Astrocyte of the spinal cord (primary cell): ENCODE data around the gene C12orf42.

ENCODE experiments used
- DNase-seq: peaks from one replicate; pipeline ENCODE4 v3.0.0; 2011; ENCODE audit warnings: low read depth, low spot score
- H3K4me3 ChIP-seq: 2 replicates; pipeline ENCODE4 v1.5.1; 2011; ENCODE audit warnings: low read depth, mild to moderate bottlenecking, low read length, moderate library complexity
- CTCF ChIP-seq: IDR thresholded peaks from 2 replicates; pipeline ENCODE4 v1.5.1; 2012; ENCODE audit warnings: low read depth, mild to moderate bottlenecking, low read length, inconsistent platforms
- in situ Hi-C: cut with HindIII; loops from 2 replicates; pipeline ENCODE4 v1.10.0; 2017; ENCODE audit warnings: low sequenced_read_pairs

C12orf42 gene

DNA sequence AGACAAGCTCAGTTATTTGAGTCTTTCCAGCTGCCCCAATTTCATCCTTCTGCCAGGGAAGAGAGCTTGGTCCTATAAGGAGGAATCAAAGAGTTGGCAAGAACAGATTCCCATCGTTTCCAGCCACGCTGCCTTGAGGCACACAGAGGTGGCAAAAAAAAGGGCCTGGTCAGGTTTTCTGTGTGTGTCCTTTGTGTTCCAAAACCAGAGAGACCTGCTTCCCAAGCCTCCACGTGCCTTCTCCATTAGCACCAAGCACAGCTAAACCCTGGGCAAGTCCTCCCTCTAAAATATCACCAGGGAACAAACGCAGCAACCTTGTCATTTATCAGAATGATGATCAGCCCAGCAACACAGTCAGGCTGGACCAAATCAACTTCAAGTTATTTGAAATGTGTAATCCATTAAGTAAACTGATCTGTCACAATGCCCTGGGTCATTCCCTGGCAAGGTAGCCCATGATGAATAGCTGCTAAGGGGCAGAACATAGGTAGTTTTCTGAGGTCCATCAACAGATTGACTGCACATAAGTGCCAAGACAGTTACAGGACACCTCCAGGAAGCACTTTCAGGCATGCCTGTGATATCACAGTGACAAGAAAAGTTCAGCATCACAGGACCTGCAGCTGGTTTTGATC, 28.6 kb upstream of the C12orf42 start:
- no peak overlapping the region for H3K4me3 ChIP-seq
- TF ChIP-seq CTCF = no peak
- DNase-seq = no peak
- in situ Hi-C loops = no loop called here

- in situ Hi-C loops = no loop called here
- no peak overlapping the region for H3K4me3 ChIP-seq
- DNase-seq = no peak
- TF ChIP-seq CTCF = no peak
Observed at GRCh38 chr12:103523771-103524170, 28.0 kb upstream of the C12orf42 start.

GRCh38 chr12:103520686-103521215, 25.0 kb upstream of the C12orf42 start:
- in situ Hi-C loops = no loop called here
- no peak for TF ChIP-seq CTCF
- no peak for DNase-seq

GRCh38 chr12:103519632-103520031, 23.9 kb upstream of the C12orf42 start:
- in situ Hi-C loops = no loop called here
- no peak overlapping the region for H3K4me3 ChIP-seq
- no peak for DNase-seq
- no peak for TF ChIP-seq CTCF

More at GRCh38 chr12:103520686-103521215, 25.0 kb upstream of the C12orf42 start:
- no peak overlapping the region for H3K4me3 ChIP-seq

DNA sequence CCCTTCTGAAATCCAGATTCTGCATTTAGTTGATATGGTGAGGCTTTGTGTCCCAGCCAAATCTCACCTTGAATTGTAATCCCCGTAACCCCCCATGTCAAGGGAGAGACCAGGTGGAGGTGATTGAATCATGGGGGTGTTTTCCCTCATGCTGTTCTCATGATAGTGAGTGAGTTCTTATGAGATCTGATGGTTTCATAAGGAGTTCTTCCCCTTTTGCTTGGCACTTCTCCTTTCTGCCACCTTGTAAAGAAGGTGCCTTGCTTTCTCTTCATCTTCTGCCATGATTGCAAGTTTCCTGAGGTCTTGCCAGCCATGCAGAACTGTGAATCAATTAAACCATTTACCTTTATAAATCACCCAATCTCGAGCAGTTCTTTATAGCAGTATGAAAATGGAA, 23.1 kb upstream of the C12orf42 start:
- no peak overlapping the region for H3K4me3 ChIP-seq
- no peak for TF ChIP-seq CTCF
- DNase-seq = no peak
- in situ Hi-C loops = no loop called here

GRCh38 chr12:103517161-103517560, 21.4 kb upstream of the C12orf42 start:
- in situ Hi-C loops = no loop called here
- H3K4me3 ChIP-seq = no peak overlapping the region
- no peak for DNase-seq
- TF ChIP-seq CTCF = no peak

DNA sequence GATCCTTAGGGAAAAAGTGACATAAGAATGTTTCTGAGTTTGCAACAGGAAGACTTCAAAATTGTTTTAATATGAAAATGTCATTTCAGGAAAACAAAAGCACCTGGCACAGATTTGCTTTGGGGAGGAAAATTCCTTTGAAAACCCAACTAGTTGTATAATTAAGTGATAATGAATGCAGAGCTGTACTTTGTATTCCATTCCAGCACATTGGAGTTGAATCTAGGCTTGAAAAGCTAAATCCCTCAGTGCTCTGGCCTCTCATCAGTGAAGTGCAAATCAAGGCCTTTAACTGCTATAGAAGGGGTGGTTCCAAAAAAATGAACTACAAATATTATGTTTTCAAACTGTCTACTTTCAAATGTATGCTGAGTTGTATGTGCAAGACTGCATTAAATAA, 19.6 kb upstream of the C12orf42 start:
- in situ Hi-C loops = no loop called here
- no peak overlapping the region for H3K4me3 ChIP-seq
- TF ChIP-seq CTCF = no peak
- DNase-seq = no peak
